Small intestine (tissue), 7 donors: Measurements from ENCODE around the gene KIAA0513. TPM values are rescaled to one million over a fixed set of nuclear protein-coding genes. Genes with fewer than 3 reads are reported as not detected.

Experiments
- DNase-seq, 2 donors: peaks; one replicate each; pipeline versions ENCODE4 v3.0.0 to v3.0.0-alpha.2; 2013
- FAIRE-seq: peaks from 2 replicates; lab custom pipeline; 2012; peaks lifted over from hg19 to GRCh38; lab: Jason Lieb, UNC
- H3K27ac ChIP-seq, 3 donors: one replicate each; pipeline ENCODE4 v1.5.1; 2013; ENCODE audit warnings: low read length in 2 of 3, mild to moderate bottlenecking in 2 of 3, control low read depth in 1 of 3, inconsistent platforms in 1 of 3, low read depth in 1 of 3, moderate library complexity in 1 of 3
- H3K27me3 ChIP-seq, 3 donors: one replicate each; pipeline ENCODE4 v1.6.1; 2013; ENCODE audit warnings: low read length in 3 of 3, inconsistent platforms in 1 of 3; ENCODE audit not compliant: control insufficient read depth in 3 of 3, insufficient read depth in 3 of 3
- H3K36me3 ChIP-seq, 3 donors: one replicate each; pipeline ENCODE4 v1.6.1; 2013; ENCODE audit warnings: low read length in 3 of 3, inconsistent platforms in 1 of 3, low read depth in 1 of 3, mild to moderate bottlenecking in 1 of 3, moderate library complexity in 1 of 3; ENCODE audit not compliant: control insufficient read depth in 3 of 3, insufficient read depth in 2 of 3
- H3K4me1 ChIP-seq, 3 donors: one replicate each; pipeline ENCODE4 v1.6.1; 2013; ENCODE audit warnings: low read length in 2 of 3, inconsistent platforms in 1 of 3, low read depth in 1 of 3, mild to moderate bottlenecking in 1 of 3, moderate library complexity in 1 of 3; ENCODE audit not compliant: control insufficient read depth in 3 of 3, insufficient read depth in 2 of 3
- H3K4me3 ChIP-seq, 3 donors: one replicate each; pipeline ENCODE4 v1.5.1; 2013; ENCODE audit warnings: low read length in 3 of 3, control low read depth in 1 of 3, inconsistent platforms in 1 of 3, low read depth in 1 of 3, mild to moderate bottlenecking in 1 of 3, moderate library complexity in 1 of 3
- H3K9me3 ChIP-seq, 2 donors: one replicate each; pipeline ENCODE4 v1.6.1; 2013; ENCODE audit warnings: low read depth in 1 of 2, low read length in 1 of 2; ENCODE audit not compliant: control insufficient read depth in 2 of 2, insufficient read depth in 1 of 2
- WGBS, 3 donors: extraction: QIAGEN DNeasy Blood & Tissue Kit; methylation state at CpG; one replicate each; pipeline ENCODE4 v1.1.7; 2013; 5-methylcytosine and 5-hydroxymethylcytosine counted together
- polyA plus RNA-seq, 4 donors: library from polyadenylated mRNA; stranded (reverse) in 3 of 4; unstranded in 1 of 4; fragments of 200-250 nt in 3 of 4; fragments of 120-200 nt in 1 of 4; gene quantifications; one replicate each; pipeline versions ENCODE4 v1.2.1 to v1.2.3, GENCODE V29; 2013
- donor health status: healthy with polysubstance abuse.
- donor health status: control.
- donor health status: control.
- donor health status: Bipolar disorder and iron deficiency.
- donor health status: healthy.

KIAA0513 gene
- polyA plus RNA-seq, 4 donors, result 2.9 to 8.1 (median 5.1) TPM

DNA sequence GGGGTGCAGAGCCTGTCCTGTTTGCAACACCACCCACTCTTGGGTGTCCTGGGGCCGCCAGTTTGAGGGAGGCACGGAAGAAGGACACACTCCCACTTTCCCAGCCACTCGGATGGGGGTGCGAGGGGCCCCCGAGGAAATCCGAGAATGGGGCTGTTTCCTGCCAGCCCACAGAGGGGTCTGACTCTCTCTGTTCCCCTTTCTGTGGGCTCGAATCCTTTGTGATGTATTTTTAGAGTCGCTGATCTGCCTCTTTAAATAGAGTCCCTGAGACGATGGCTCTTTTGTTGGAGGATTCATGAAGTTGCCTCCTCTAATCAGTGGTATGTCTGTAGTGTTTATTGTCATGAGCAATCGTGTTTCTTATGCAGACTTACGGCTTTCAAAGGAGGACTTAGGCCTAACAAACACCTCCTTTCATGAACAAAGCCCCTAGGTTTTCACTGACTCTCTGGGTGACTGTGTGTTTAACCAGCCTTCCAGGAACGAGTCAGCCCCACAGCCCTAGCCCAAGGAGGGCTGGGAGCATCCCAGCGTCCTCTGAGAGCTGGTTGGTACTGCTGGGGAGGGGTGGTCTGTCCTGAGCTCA, 55.5 kb downstream of the KIAA0513 start:
- 59 to 71% (median 62%) methylated on average over 13 of the region's 13 CpGs for WGBS, 3 donors
- DNase-seq (no peak), FAIRE-seq (no peak)
- H3K9me3 ChIP-seq, result no peaks in the 10 kb centered on the region
- no peak overlapping the region for H3K27ac ChIP-seq
- H3K36me3 ChIP-seq, result peaks cover 0 to 37% (median 2%) of the 10 kb centered on the region in 3 donors
- H3K4me3 ChIP-seq, result no peak overlapping the region
- no peaks in the 10 kb centered on the region for H3K27me3 ChIP-seq
- peaks cover 0 to 15% (median 0%) of the 10 kb centered on the region in 3 donors for H3K4me1 ChIP-seq

- 78 to 86% (median 83%) methylated on average over 16 of the region's 16 CpGs for WGBS, 3 donors
- FAIRE-seq, result no peak
- H3K36me3 ChIP-seq, result peaks cover 0 to 40% (median 0%) of the 10 kb centered on the region in 3 donors
- H3K4me1 ChIP-seq, result peaks cover 0 to 15% (median 0%) of the 10 kb centered on the region in 3 donors
- H3K27me3 ChIP-seq, result no peaks in the 10 kb centered on the region
- DNase-seq, result no peak
- H3K4me3 ChIP-seq, result no peak overlapping the region
- H3K27ac ChIP-seq, result no peak overlapping the region
- no peaks in the 10 kb centered on the region for H3K9me3 ChIP-seq
Observed at GRCh38 chr16:85084841-85085510, 57.4 kb downstream of the KIAA0513 start.

GRCh38 chr16:85085721-85086120, 58.1 kb downstream of the KIAA0513 start:
- 94 to 95% (median 94%) methylated on average over 17 of the region's 17 CpGs for WGBS, 3 donors
- no peak for FAIRE-seq

GRCh38 chr16:85086347-85087291, 59.0 kb downstream of the KIAA0513 start:
- Histone ChIP-seq H3K27me3 (no peaks in the 10 kb centered on the region), H3K4me3 (no peak overlapping the region), H3K4me1 (peaks cover 0 to 21% (median 1%) of the 10 kb centered on the region in 3 donors), H3K27ac (peak overlapping the region in 2 of 3 donors; percentile 16 to 68), H3K9me3 (no peaks in the 10 kb centered on the region), H3K36me3 (peaks cover 0 to 36% (median 0%) of the 10 kb centered on the region in 3 donors)
- FAIRE-seq (no peak), DNase-seq (peak; percentile 88 to 94)
- 49 to 67% (median 60%) methylated on average over 36 to 37 of the region's 37 CpGs for WGBS, 3 donors

More at GRCh38 chr16:85085721-85086120, 58.1 kb downstream of the KIAA0513 start:
- Histone ChIP-seq H3K4me3 (no peak overlapping the region), H3K27me3 (no peaks in the 10 kb centered on the region), H3K9me3 (no peaks in the 10 kb centered on the region), H3K27ac (no peak overlapping the region), H3K4me1 (peaks cover 0 to 15% (median 1%) of the 10 kb centered on the region in 3 donors), H3K36me3 (peaks cover 0 to 42% (median 0%) of the 10 kb centered on the region in 3 donors)
- no peak for DNase-seq

DNA sequence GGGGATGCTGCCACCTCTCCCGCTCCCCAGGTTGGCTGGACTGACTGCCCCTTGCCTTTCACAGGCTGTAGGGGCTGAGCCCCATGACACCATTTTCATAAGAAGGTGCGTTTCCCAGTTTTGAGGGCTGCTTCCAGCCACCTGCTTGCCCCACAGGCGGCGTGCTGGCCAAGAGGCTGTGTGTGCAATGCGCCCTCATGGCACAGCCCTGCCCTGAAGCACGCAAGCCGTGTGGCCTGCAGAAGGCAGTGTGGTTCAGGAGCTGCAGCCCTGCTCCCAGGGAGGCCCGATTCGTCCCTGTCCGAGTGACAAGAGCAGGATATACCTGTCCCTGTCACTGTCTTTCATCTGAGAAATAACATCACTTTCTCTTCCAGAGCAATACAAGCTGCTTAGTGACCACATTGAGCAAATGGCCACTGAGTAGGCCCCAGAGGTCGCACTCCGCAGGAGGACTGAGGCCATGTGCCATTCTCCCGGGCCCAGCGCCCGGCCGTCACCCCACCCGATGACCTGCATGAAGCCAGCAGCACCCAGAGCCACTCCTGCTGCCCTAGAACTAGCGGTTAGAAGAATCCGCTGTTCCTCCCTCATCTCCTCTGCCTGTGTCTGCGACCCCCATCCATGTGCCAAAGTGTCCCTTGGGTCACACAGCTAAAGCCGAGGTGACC, 60.4 kb downstream of the KIAA0513 start:
- WGBS, 3 donors, result 87 to 97% (median 94%) methylated on average over 21 of the region's 21 CpGs
- DNase-seq (no peak), FAIRE-seq (no peak)
- Histone ChIP-seq H3K27ac (no peak overlapping the region), H3K36me3 (peaks cover 0 to 32% (median 0%) of the 10 kb centered on the region in 3 donors), H3K4me1 (peaks cover 0 to 17% (median 1%) of the 10 kb centered on the region in 3 donors), H3K27me3 (no peaks in the 10 kb centered on the region), H3K9me3 (no peaks in the 10 kb centered on the region), H3K4me3 (no peak overlapping the region)

DNA sequence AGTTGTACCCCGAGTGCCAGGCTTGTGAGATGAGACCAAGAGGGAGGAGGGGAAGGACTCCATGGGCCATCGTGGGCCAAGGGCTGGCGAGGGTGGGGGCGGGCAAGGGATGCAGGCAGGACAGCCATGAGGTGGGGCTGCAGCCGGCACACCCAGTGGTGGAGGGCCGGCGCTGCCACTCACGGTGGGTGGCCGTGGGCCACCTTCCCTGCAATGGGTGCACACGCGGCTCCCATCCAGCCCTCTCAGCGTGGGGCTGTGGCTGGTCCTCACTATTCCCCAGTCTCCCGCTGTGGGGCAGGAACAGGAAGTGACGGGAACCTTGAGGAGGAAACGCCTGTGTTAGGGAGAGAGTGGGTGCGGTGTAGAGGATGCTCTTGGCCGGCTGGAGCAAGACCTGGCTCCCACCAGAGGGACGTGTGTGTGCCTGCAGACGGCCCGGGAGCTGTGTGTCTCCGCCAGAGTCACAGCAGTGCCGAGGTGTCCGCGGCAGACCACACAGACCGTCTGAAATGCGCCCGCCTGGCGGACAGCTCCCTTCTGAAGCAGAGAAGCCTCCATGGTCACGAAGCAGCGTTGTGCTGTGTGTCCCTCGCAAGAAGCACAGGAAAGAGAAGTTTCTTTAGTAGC, 61.1 kb downstream of the KIAA0513 start:
- DNase-seq (no peak), FAIRE-seq (no peak)
- Histone ChIP-seq H3K4me3 (no peak overlapping the region), H3K36me3 (peaks cover 0 to 32% (median 0%) of the 10 kb centered on the region in 3 donors), H3K4me1 (peaks cover 0 to 17% (median 1%) of the 10 kb centered on the region in 3 donors), H3K9me3 (no peaks in the 10 kb centered on the region), H3K27ac (no peak overlapping the region), H3K27me3 (no peaks in the 10 kb centered on the region)
- 83 to 91% (median 90%) methylated on average over 30 to 31 of the region's 31 CpGs for WGBS, 3 donors

- Histone ChIP-seq H3K9me3 (no peaks in the 10 kb centered on the region), H3K27me3 (no peaks in the 10 kb centered on the region), H3K36me3 (peaks cover 0 to 32% (median 0%) of the 10 kb centered on the region in 3 donors), H3K4me1 (peaks cover 0 to 17% (median 1%) of the 10 kb centered on the region in 3 donors), H3K4me3 (no peak overlapping the region), H3K27ac (no peak overlapping the region)
- DNase-seq (no peak), FAIRE-seq (no peak)
- WGBS, 3 donors, result 80 to 86% (median 86%) methylated on average over 16 of the region's 16 CpGs
Observed at GRCh38 chr16:85089525-85089924, 61.9 kb downstream of the KIAA0513 start.
